SU-DHL-6 (cell line): ENCODE measurements around the gene TXNDC11.

Experiments used
- H2AFZ ChIP-seq: fragments of 200-600 bp; sonication (generic); 2 replicates; pipeline ENCODE4 v1.6.1; 2014; ENCODE audit warnings: low read depth, mild to moderate bottlenecking, moderate library complexity, mixed read lengths, antibody characterized with exemption, low read length; ENCODE audit not compliant: severe bottlenecking
- H3F3A ChIP-seq: fragments of 200-600 bp; shearing (Covaris generic); 2 replicates; pipeline ENCODE4 v1.6.0; 2016; ENCODE audit warnings: antibody characterized with exemption, mild to moderate bottlenecking; ENCODE audit not compliant: insufficient read depth
- H3K27ac ChIP-seq: fragments of 200-600 bp; sonication (generic); 2 replicates; pipeline ENCODE4 v1.5.1; 2016; ENCODE audit warnings: low read depth, mild to moderate bottlenecking, low read length, moderate library complexity, mixed read lengths
- H3K27me3 ChIP-seq: fragments of 200-600 bp; sonication (generic), shearing (Covaris generic); 2 replicates; pipeline ENCODE4 v1.6.0; 2014; ENCODE audit warnings: mild to moderate bottlenecking, low read length
- H3K36me3 ChIP-seq: fragments of 200-600 bp; sonication (generic); 2 replicates; pipeline ENCODE4 v1.6.1; 2014; ENCODE audit warnings: mild to moderate bottlenecking, low read length, mixed read lengths
- H3K4me2 ChIP-seq: fragments of 300-600, 200-600 bp; shearing (Covaris generic), sonication (generic); 2 replicates; pipeline ENCODE4 v1.6.0; 2014; ENCODE audit warnings: low read length, low read depth, mild to moderate bottlenecking; ENCODE audit not compliant: poor library complexity, severe bottlenecking
- H3K4me3 ChIP-seq: fragments of 200-600 bp; sonication (generic); 2 replicates; pipeline ENCODE4 v1.5.1; 2014; ENCODE audit warnings: antibody characterized with exemption, low read length, mild to moderate bottlenecking, mixed read lengths; ENCODE audit not compliant: insufficient read depth, poor library complexity, severe bottlenecking
- H3K79me2 ChIP-seq: fragments of 200-600 bp; sonication (generic); 2 replicates; pipeline ENCODE4 v1.6.1; 2014; ENCODE audit warnings: mild to moderate bottlenecking, low read length, moderate library complexity; ENCODE audit not compliant: insufficient read depth
- H3K9ac ChIP-seq: fragments of 200-600 bp; sonication (generic); 2 replicates; pipeline ENCODE4 v1.7.0; 2014; ENCODE audit warnings: mild to moderate bottlenecking, low read length
- H3K9me2 ChIP-seq: fragments of 200-600 bp; sonication (generic); replicated peaks from 2 replicates; pipeline ENCODE4 v1.6.1; 2014; ENCODE audit warnings: low read length; ENCODE audit not compliant: insufficient read depth
- H3K9me3 ChIP-seq: fragments of 200-600 bp; sonication (generic); 2 replicates; pipeline ENCODE4 v1.6.1; 2014; ENCODE audit warnings: low read length, mixed read lengths; ENCODE audit not compliant: insufficient read depth
- H4K20me1 ChIP-seq: fragments of 200-600 bp; sonication (generic); 2 replicates; pipeline ENCODE4 v1.6.1; 2014; ENCODE audit warnings: low read depth, mild to moderate bottlenecking, antibody characterized with exemption, low read length, moderate library complexity, mixed read lengths
- CTCF ChIP-seq: fragments of 200-600 bp; sonication (generic); IDR thresholded peaks from one replicate; pipeline ENCODE4 v1.5.1; 2017; ENCODE audit warnings: antibody characterized with exemption, mild to moderate bottlenecking, low read length, moderate library complexity; ENCODE audit not compliant: insufficient read depth, poor library complexity, severe bottlenecking
- EZH2phosphoT487 ChIP-seq: fragments of 200-600 bp; sonication (generic), shearing (Covaris generic); conservative IDR thresholded peaks from 2 replicates; pipeline ENCODE4 v1.6.1; 2018; ENCODE audit warnings: mild to moderate bottlenecking, antibody characterized with exemption, low read length, moderate library complexity, mixed read lengths

Gene TXNDC11

GRCh38 chr16:11697319-11697718, 45.3 kb downstream of the TXNDC11 start:
- H3K27me3 ChIP-seq: no peaks in the 10 kb centered on the region
- TF ChIP-seq CTCF (no peak), EZH2phosphoT487 (no peak)
- no peaks in the 10 kb centered on the region for H4K20me1 ChIP-seq
- peaks cover 30% of the 10 kb centered on the region; the same call in 1 of the 2 replicates for H3K36me3 ChIP-seq
- no peak overlapping the region for H3K27ac ChIP-seq
- H3F3A ChIP-seq: peaks cover 6% of the 10 kb centered on the region; the same call in 1 of the 2 replicates
- H3K4me2 ChIP-seq: no peak overlapping the region
- H3K4me3 ChIP-seq: no peak overlapping the region
- no peaks in the 10 kb centered on the region for H3K9me2 ChIP-seq
- peaks cover 13% of the 10 kb centered on the region for H3K79me2 ChIP-seq
- no peak overlapping the region for H2AFZ ChIP-seq
- no peak overlapping the region for H3K9ac ChIP-seq
- H3K9me3 ChIP-seq: no peaks in the 10 kb centered on the region

GRCh38 chr16:11696266-11697012, 46.2 kb downstream of the TXNDC11 start:
- Histone ChIP-seq H4K20me1 (no peaks in the 10 kb centered on the region), H3K79me2 (peaks cover 9% of the 10 kb centered on the region; the same call in 1 of the 2 replicates), H3K4me3 (no peak overlapping the region), H3K4me2 (no peak overlapping the region), H3K36me3 (peaks cover 28% of the 10 kb centered on the region; the same call in 1 of the 2 replicates), H3K27ac (no peak overlapping the region), H3K27me3 (no peaks in the 10 kb centered on the region), H3K9ac (no peak overlapping the region), H3K9me2 (no peaks in the 10 kb centered on the region), H2AFZ (no peak overlapping the region), H3K9me3 (no peaks in the 10 kb centered on the region), H3F3A (peaks cover 6% of the 10 kb centered on the region; the same call in 1 of the 2 replicates)
- TF ChIP-seq CTCF: no peak
- TF ChIP-seq EZH2phosphoT487: no peak

DNA sequence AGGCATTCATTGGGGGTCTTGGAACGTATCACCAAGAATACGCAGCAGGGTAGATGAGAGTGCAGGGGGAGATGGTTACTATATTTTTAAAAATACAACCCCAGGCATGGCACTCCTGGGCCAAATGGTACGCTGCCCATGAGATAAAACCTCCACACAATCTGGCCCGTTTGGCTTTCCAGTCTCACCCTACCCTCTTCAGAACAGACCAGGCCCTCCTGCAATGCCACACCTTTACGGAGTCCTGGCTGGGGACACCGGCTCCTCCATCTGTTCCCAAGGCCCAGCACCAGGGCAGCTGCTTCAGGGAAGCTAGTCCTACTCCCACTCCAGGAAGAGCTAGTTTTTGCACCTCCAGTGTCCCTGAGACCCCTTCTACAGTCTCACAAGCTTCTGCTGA, 50.0 kb downstream of the TXNDC11 start:
- H3F3A ChIP-seq: peaks cover 37% of the 10 kb centered on the region
- no peaks in the 10 kb centered on the region for H3K9me2 ChIP-seq
- no peaks in the 10 kb centered on the region for H3K27me3 ChIP-seq
- no peaks in the 10 kb centered on the region for H3K79me2 ChIP-seq
- no peak overlapping the region for H2AFZ ChIP-seq
- no peaks in the 10 kb centered on the region for H4K20me1 ChIP-seq
- no peak overlapping the region for H3K9ac ChIP-seq
- no peak overlapping the region for H3K4me3 ChIP-seq
- peaks cover 18% of the 10 kb centered on the region; the same call in 1 of the 2 replicates for H3K36me3 ChIP-seq
- TF ChIP-seq EZH2phosphoT487 (no peak), CTCF (no peak)
- no peak overlapping the region for H3K27ac ChIP-seq
- no peaks in the 10 kb centered on the region for H3K9me3 ChIP-seq
- no peak overlapping the region for H3K4me2 ChIP-seq
